ENCODE data around the gene HTT.

DNA sequence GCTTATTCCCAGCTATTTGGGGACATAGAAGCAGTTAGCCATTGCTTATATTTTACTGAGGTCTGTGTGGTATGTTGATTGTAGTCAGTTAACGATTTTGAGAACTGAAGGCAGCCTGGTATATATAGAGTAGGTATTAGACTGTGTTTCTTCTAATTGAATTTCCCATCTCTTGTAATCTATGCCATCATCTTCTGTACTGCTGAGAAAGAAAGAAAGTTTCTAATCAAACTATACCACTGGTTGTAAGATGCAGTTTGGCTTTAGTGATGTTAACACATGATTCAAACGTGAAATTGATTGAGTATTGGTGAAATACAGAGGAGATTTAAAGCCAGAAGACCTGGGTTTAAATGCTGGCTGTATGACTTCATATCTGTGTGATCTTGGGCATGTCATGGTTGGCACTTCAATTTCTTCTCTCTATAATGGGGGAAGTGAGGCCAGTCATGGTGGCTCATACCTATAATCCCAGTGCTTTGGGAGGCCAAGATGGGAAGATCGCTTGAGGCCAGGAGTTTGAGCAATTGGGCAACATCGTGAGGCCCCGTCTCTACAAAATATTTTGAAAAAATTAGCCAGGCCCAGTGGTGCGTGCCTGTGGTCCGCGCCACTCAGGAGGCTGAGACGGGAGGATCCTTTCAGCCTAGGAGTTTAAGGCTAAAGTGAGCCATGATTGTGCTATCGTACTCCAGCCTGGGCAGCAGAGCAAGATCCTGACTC lies 11.6 kb downstream of the HTT start:
- TF ChIP-seq POLR2A (IDR thresholded peaks at IDR 0.05): no peak
- TF ChIP-seq, protein P1, sequence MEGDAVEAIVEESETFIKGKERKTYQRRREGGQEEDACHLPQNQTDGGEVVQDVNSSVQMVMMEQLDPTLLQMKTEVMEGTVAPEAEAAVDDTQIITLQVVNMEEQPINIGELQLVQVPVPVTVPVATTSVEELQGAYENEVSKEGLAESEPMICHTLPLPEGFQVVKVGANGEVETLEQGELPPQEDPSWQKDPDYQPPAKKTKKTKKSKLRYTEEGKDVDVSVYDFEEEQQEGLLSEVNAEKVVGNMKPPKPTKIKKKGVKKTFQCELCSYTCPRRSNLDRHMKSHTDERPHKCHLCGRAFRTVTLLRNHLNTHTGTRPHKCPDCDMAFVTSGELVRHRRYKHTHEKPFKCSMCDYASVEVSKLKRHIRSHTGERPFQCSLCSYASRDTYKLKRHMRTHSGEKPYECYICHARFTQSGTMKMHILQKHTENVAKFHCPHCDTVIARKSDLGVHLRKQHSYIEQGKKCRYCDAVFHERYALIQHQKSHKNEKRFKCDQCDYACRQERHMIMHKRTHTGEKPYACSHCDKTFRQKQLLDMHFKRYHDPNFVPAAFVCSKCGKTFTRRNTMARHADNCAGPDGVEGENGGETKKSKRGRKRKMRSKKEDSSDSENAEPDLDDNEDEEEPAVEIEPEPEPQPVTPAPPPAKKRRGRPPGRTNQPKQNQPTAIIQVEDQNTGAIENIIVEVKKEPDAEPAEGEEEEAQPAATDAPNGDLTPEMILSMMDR (IDR thresholded peaks at IDR 0.05): no peak
- TF ChIP-seq POLR2AphosphoS5 (IDR thresholded peaks at IDR 0.05): no peak
- TF ChIP-seq EP300 (IDR thresholded peaks at IDR 0.05): no peak

Data from upper lobe of left lung (tissue), 4 donors.